B cell (primary cell): Measurements from ENCODE around the gene RS1. TPM values are rescaled to one million over a fixed set of nuclear protein-coding genes. Genes with fewer than 3 reads are reported as not detected.
A peak's percentile ranks its signal among the peaks of the same experiment; 100 is the strongest.

Experiments
- ATAC-seq: fragments of 200-7000 bp; cut with Tn5 transposase; one replicate; pipeline ENCODE4 v1.10.0; 2021; ENCODE audit warnings: low read depth, mild to moderate bottlenecking, moderate number of reproducible peaks, moderate library complexity
- CTCF ChIA-PET: fragments of 350-600 bp; sonication (Branson Sonifier 250); formaldehyde crosslinking; loops from one replicate; lab custom pipeline; 2021; ENCODE audit warnings: antibody characterized with exemption, inconsistent platforms; lab: Charles Lee
- POLR2A ChIA-PET: fragments of 350-600 bp; sonication (Branson Sonifier 250); formaldehyde crosslinking; loops from one replicate; lab custom pipeline; 2021; ENCODE audit warnings: antibody characterized with exemption; lab: Charles Lee
- DNase-seq: peaks from one replicate; pipeline ENCODE4 v3.0.0; 2013
- H2AFZ ChIP-seq: 2 replicates; pipeline ENCODE4 v1.6.1; 2012; ENCODE audit warnings: mild to moderate bottlenecking, low read depth, low read length; ENCODE audit not compliant: insufficient read depth, poor library complexity, severe bottlenecking
- H3K27ac ChIP-seq, 2 donors: 1 replicate in 1 of 2; 2 replicates in 1 of 2; pipeline ENCODE4 v1.5.1; 2012 to 2013; ENCODE audit warnings: low read length in 2 of 2, mild to moderate bottlenecking in 2 of 2, moderate library complexity in 1 of 2
- H3K27me3 ChIP-seq, 4 experiments: fragments of 200-600 bp in 1 of 4; sonication (generic) in 1 of 4; replicated peaks in 1 of 4; 1 replicate in 2 of 4; 2 replicates in 2 of 4; pipeline versions ENCODE4 v1.6.1 to v1.7.0; 2013 to 2016; ENCODE audit warnings: low read length in 3 of 4, mild to moderate bottlenecking in 2 of 4, mixed read lengths in 1 of 4, moderate library complexity in 1 of 4; ENCODE audit not compliant: insufficient read depth in 4 of 4, control insufficient read depth in 3 of 4; ENCODE audit errors: control extremely low read depth in 1 of 4
- H3K36me3 ChIP-seq, 2 experiments: replicated peaks in 1 of 2; 1 replicate in 1 of 2; 2 replicates in 1 of 2; pipeline versions ENCODE4 v1.6.1 to v1.7.1; 2013; ENCODE audit warnings: low read length in 1 of 2; ENCODE audit not compliant: insufficient read depth in 2 of 2, control insufficient read depth in 1 of 2; ENCODE audit errors: control extremely low read depth in 1 of 2, extremely low read depth in 1 of 2
- H3K4me1 ChIP-seq, 2 donors: fragments of 200-600 bp in 1 of 2; sonication (generic) in 1 of 2; 1 replicate in 1 of 2; 2 replicates in 1 of 2; pipeline versions ENCODE4 v1.5.1 to v1.6.1; 2013 to 2017; ENCODE audit warnings: low read length in 2 of 2; ENCODE audit not compliant: control insufficient read depth in 2 of 2, insufficient read depth in 2 of 2
- H3K4me2 ChIP-seq: replicated peaks from 2 replicates; pipeline ENCODE3; 2012; ENCODE audit warnings: mild to moderate bottlenecking, low read depth, low read length; ENCODE audit not compliant: poor library complexity, severe bottlenecking
- H3K4me3 ChIP-seq, 5 experiments: fragments of 200-600 bp in 1 of 5; sonication (generic) in 1 of 5; 1 replicate in 3 of 5; 2 replicates in 2 of 5; pipeline versions ENCODE4 v1.5.1 to v1.7.0; 2011 to 2016; ENCODE audit warnings: low read length in 4 of 5, mild to moderate bottlenecking in 4 of 5, low read depth in 2 of 5, control low read depth in 1 of 5, moderate library complexity in 1 of 5; ENCODE audit not compliant: insufficient read depth in 1 of 5; ENCODE audit errors: control extremely low read depth in 1 of 5, extremely low read depth in 1 of 5
- H3K79me2 ChIP-seq: fragments of 200-600 bp; sonication (generic); one replicate; pipeline ENCODE4 v1.6.0; 2016; ENCODE audit warnings: low read length; ENCODE audit not compliant: control insufficient read depth, insufficient read depth
- H3K9ac ChIP-seq: fragments of 200-600 bp; sonication (generic); 2 replicates; pipeline ENCODE4 v1.6.1; 2017; ENCODE audit warnings: mild to moderate bottlenecking, low read length, moderate library complexity
- H3K9me3 ChIP-seq, 3 donors: one replicate each; pipeline versions ENCODE4 v1.6.1 to v1.7.1; 2013; ENCODE audit warnings: low read length in 2 of 3; ENCODE audit not compliant: control insufficient read depth in 2 of 3, insufficient read depth in 1 of 3; ENCODE audit errors: control extremely low read depth in 1 of 3
- H4K20me1 ChIP-seq: 2 replicates; pipeline ENCODE4 v1.6.0; 2012; ENCODE audit warnings: mild to moderate bottlenecking, low read length; ENCODE audit not compliant: insufficient read depth, control insufficient read depth, poor library complexity, severe bottlenecking
- H3K27ac Mint-ChIP-seq: one replicate; pipeline ENCODE4 v1.8.0; 2021; ENCODE audit warnings: mixed read lengths
- H3K27me3 Mint-ChIP-seq: one replicate; pipeline ENCODE4 v1.8.0; 2021; ENCODE audit warnings: mixed read lengths
- H3K4me1 Mint-ChIP-seq: one replicate; pipeline ENCODE4 v1.8.0; 2021; ENCODE audit warnings: mixed read lengths
- H3K4me3 Mint-ChIP-seq: one replicate; pipeline ENCODE4 v1.8.0; 2021; ENCODE audit warnings: mixed read lengths
- H3K9me3 Mint-ChIP-seq: one replicate; pipeline ENCODE4 v1.8.0; 2022; ENCODE audit warnings: mixed read lengths; ENCODE audit not compliant: insufficient read depth
- CTCF ChIP-seq: fragments of 200-600 bp; IDR thresholded peaks from one replicate; pipeline ENCODE4 v1.8.0; 2022; ENCODE audit warnings: antibody characterized with exemption, mild to moderate bottlenecking
- EZH2 ChIP-seq: IDR thresholded peaks from 2 replicates; pipeline ENCODE4 v1.6.1; 2012; ENCODE audit warnings: borderline replicate concordance, low read depth, mild to moderate bottlenecking, moderate library complexity, low read length; ENCODE audit not compliant: insufficient read depth, poor library complexity, severe bottlenecking
- WGBS: methylation state at CpG from one replicate; pipeline ENCODE4 v1.1.5; 2013; ENCODE audit warnings: missing lambda C conversion rate; ENCODE audit not compliant: insufficient coverage; 5-methylcytosine and 5-hydroxymethylcytosine counted together
- intact Hi-C: fragments of 100-400 bp; cut with micrococcal nuclease; formaldehyde crosslinking; loops from one replicate; pipeline ENCODE4 v1.10.0; 2022
- polyA plus RNA-seq: library from polyadenylated mRNA; depleted of rRNA; stranded (reverse); fragments of >200 nt; gene quantifications from 2 replicates; pipeline ENCODE4 v1.2.3, GENCODE V29; 2012
- total RNA-seq, 2 donors: library from RNA; stranded (reverse); fragments of 120-200 nt in 1 of 2; gene quantifications; 1 replicate in 1 of 2; 2 replicates in 1 of 2; pipeline versions ENCODE4 v1.2.3 to v1.2.4, GENCODE V29; 2013 to 2022

RS1 gene
- total and polyA plus RNA-seq, 2 donors (not counting 1 experiment from before 2014, with no cell fraction given), result not detected

- Histone ChIP-seq H3K4me1 (no peaks in the 10 kb centered on the region), H4K20me1 (no peaks in the 10 kb centered on the region), H3K27me3 (no peaks in the 10 kb centered on the region), H3K79me2 (no peaks in the 10 kb centered on the region), H3K4me3 (no peak overlapping the region), H3K4me2 (no peak overlapping the region), H2AFZ (no peak overlapping the region), H3K27ac (no peak overlapping the region), H3K9me3 (no peaks in the 10 kb centered on the region), H3K36me3 (no peaks in the 10 kb centered on the region), H3K9ac (no peak overlapping the region)
- Mint-ChIP-seq H3K27me3 (no peaks in the 10 kb centered on the region), H3K4me3 (peak overlapping the region; percentile 50), H3K27ac (peak overlapping the region; percentile 96), H3K4me1 (peaks cover 10% of the 10 kb centered on the region), H3K9me3 (no peaks in the 10 kb centered on the region)
- ChIA-PET POLR2A (no interaction called here), CTCF (no interaction called here)
- peak; percentile 11 for DNase-seq
- WGBS, result 100% methylated on average over 4 of the region's 10 CpGs
- intact Hi-C loops, result loop anchor here (5.0 to 10.0 kb wide), 4 partner anchors 669 to 1589 kb away; partner anchors contain the start of genes EIF1AX, PDHA1, RPS6KA3 and SCML1
- TF ChIP-seq EZH2 (no peak), CTCF (no peak)
- ATAC-seq, result no peak
Measured at GRCh38 chrX:18676050-18676449, 4.1 kb upstream of the RS1 start.

GRCh38 chrX:18674788-18675735, 3.2 kb upstream of the RS1 start:
- H3K9me3 ChIP-seq, result no peaks in the 10 kb centered on the region

More at GRCh38 chrX:18674788-18675735, 3.2 kb upstream of the RS1 start:
- Mint-ChIP-seq H3K27ac (peak overlapping the region; percentile 96), H3K27me3 (no peaks in the 10 kb centered on the region), H3K4me1 (peaks cover 10% of the 10 kb centered on the region), H3K4me3 (peak overlapping the region; percentile 84), H3K9me3 (no peaks in the 10 kb centered on the region)
- DNase-seq (peak; percentile 90), ATAC-seq (peak; percentile 84)
- under 1% methylated on average over 55 of the region's 74 CpGs for WGBS
- Histone ChIP-seq H3K27me3 (no peaks in the 10 kb centered on the region), H3K4me2 (peak overlapping the region; percentile 82), H3K79me2 (no peaks in the 10 kb centered on the region), H3K9ac (peak overlapping the region; percentile 76), H3K36me3 (no peaks in the 10 kb centered on the region), H3K27ac (peak overlapping the region; percentile 78 to 84), H3K4me3 (peak overlapping the region; percentile 57 to 86 (median 72)), H2AFZ (peak overlapping the region; percentile 87), H4K20me1 (no peaks in the 10 kb centered on the region), H3K4me1 (no peaks in the 10 kb centered on the region)
- TF ChIP-seq EZH2, result no peak
- TF ChIP-seq CTCF, result no peak
- intact Hi-C loops, result loop anchor here (1.0 to 10.0 kb wide), 6 partner anchors 212 to 1590 kb away; partner anchors contain the start of genes CDKL5, EIF1AX, PDHA1 and RPS6KA3
- ChIA-PET CTCF (no interaction called here), POLR2A (no interaction called here)
